Omental fat pad (tissue), 4 donors: ENCODE results near the gene CDRT15L2. TPM values are rescaled to one million over a fixed set of nuclear protein-coding genes. Genes with fewer than 3 reads are reported as not detected.
"Not testable (repeated sequence)": the region's sequence is repeated elsewhere in the genome, so short reads cannot be mapped to it uniquely, and the experiment has no call there.

Experiments used
- ATAC-seq: fragments of 150-250 bp; one replicate; pipeline ENCODE4 v1.9.1; 2016; ENCODE audit warnings: mild to moderate bottlenecking, moderate library complexity; ENCODE audit not compliant: low FRiP score
- DNase-seq: peaks from one replicate; pipeline ENCODE4 v3.0.0-alpha.2; 2019; ENCODE audit warnings: low spot score
- CTCF ChIP-seq, 3 donors: fragments of 450-650 bp; IDR thresholded peaks; one replicate each; pipeline ENCODE4 v1.5.1; 2016 to 2017; ENCODE audit warnings: antibody characterized with exemption in 3 of 3, mild to moderate bottlenecking in 3 of 3, moderate library complexity in 2 of 3
- small RNA-seq: library from RNA; depleted of rRNA; stranded (forward); fragments of <200 nt; gene quantifications from one replicate; pipeline ENCODE3, GENCODE V24; 2016
- total RNA-seq, 4 donors: library from RNA; depleted of rRNA; stranded (reverse); fragments of >200 nt; gene quantifications; one replicate each; pipeline ENCODE4 v1.1.0, GENCODE V29; 2016

Gene CDRT15L2
- total RNA-seq, 4 donors from 2014 or later: not detected

GRCh38 chr17:20611309-20611708 is 31.8 kb downstream of the CDRT15L2 start:
- no peak for TF ChIP-seq CTCF (IDR thresholded peaks at IDR 0.05)
- ATAC-seq (no peak), DNase-seq (no peak)

GRCh38 chr17:20612635-20613034 is 33.1 kb downstream of the CDRT15L2 start:
- no peak for TF ChIP-seq CTCF (IDR thresholded peaks at IDR 0.05)
- DNase-seq (no peak), ATAC-seq (no peak)

GRCh38 chr17:20613248-20613647 is 33.7 kb downstream of the CDRT15L2 start:
- ATAC-seq (no peak), DNase-seq (no peak)
- no peak for TF ChIP-seq CTCF (IDR thresholded peaks at IDR 0.05)

GRCh38 chr17:20613905-20614304 is 34.4 kb downstream of the CDRT15L2 start:
- DNase-seq: no peak
- TF ChIP-seq CTCF (IDR thresholded peaks at IDR 0.05): no peak
- no peak for ATAC-seq

GRCh38 chr17:20615461-20615860 is 35.9 kb downstream of the CDRT15L2 start:
- DNase-seq, ATAC-seq: not testable (repeated sequence)

Small RNAs within 50 kb of the gene (small RNA-seq; reads per million reads assigned to genes)
- gene AC015818.1: not detected
- not detected for gene AC087499.1
- not detected for gene AC087499.3

Other genes with a start within 250 kb of the CDRT15L2 start
- gene LGALS9B, start 112.2 kb upstream of the CDRT15L2 start, total RNA-seq: not detected